22Rv1 (cell line): ENCODE data around the gene KCNK13.

Source experiments
- ZFX ChIP-seq: fragments of 450-650 bp; IDR thresholded peaks from 2 replicates; pipeline ENCODE4 v1.6.1; 2017; ENCODE audit warnings: antibody characterized with exemption, borderline replicate concordance
- TF ChIP-seq, protein P1 (sequence below): fragments of 450-650 bp; IDR thresholded peaks from 2 replicates; pipeline ENCODE4 v1.5.1; 2017; ENCODE audit warnings: mild to moderate bottlenecking

DNA sequence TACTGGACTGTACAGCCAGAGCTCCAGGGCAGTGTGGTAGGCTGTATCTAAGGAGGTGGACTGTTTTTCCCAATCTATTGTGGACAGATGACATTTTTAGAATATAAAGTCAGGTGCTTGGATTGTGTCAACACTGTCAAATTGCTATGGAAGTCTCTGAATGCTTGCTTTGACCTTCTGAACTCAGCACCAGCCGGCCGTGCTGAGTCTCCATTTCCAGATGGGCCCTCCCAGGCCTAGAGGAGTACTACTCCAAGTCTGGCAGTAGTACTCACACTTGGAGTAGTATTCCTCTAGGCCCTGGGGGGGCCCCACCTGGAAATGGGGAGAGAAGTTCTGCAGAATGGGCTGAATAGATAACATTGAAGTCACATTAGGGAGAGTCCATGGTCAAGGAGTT lies 16.2 kb upstream of the KCNK13 start:
- TF ChIP-seq, protein P1, sequence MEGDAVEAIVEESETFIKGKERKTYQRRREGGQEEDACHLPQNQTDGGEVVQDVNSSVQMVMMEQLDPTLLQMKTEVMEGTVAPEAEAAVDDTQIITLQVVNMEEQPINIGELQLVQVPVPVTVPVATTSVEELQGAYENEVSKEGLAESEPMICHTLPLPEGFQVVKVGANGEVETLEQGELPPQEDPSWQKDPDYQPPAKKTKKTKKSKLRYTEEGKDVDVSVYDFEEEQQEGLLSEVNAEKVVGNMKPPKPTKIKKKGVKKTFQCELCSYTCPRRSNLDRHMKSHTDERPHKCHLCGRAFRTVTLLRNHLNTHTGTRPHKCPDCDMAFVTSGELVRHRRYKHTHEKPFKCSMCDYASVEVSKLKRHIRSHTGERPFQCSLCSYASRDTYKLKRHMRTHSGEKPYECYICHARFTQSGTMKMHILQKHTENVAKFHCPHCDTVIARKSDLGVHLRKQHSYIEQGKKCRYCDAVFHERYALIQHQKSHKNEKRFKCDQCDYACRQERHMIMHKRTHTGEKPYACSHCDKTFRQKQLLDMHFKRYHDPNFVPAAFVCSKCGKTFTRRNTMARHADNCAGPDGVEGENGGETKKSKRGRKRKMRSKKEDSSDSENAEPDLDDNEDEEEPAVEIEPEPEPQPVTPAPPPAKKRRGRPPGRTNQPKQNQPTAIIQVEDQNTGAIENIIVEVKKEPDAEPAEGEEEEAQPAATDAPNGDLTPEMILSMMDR, result no peak
- no peak for TF ChIP-seq ZFX
